GM12878 (cell line): ENCODE results near the gene SLC25A13. TPM values are rescaled to one million over a fixed set of nuclear protein-coding genes. Genes with fewer than 3 reads are reported as not detected.

Experiments used
- ATAC-seq: fragments of 200-7000 bp; cut with Tn5 transposase; 3 replicates; pipeline ENCODE4 v1.9.1; 2020; ENCODE audit warnings: mild to moderate bottlenecking, moderate library complexity
- BruUV-seq: library from RNA; stranded (reverse); fragments of 400-500 nt; replicated peaks from 2 replicates; lab custom pipeline; 2021; lab: Mats Ljungman, UMichigan
- CTCF ChIA-PET: fragments of 300-600 bp; sonication (Branson Sonifier 250); formaldehyde crosslinking; extraction: SDS; loops from one replicate; lab custom pipeline; 2021; ENCODE audit warnings: inconsistent platforms; lab: Yijun Ruan, JAX
- POLR2A ChIA-PET: fragments of 350-600 bp; formaldehyde crosslinking; extraction: SDS; loops from one replicate; lab custom pipeline; 2021; ENCODE audit warnings: inconsistent platforms; lab: Charles Lee
- RAD21 ChIA-PET: fragments of 300-600 bp; sonication (Branson Sonifier 250); formaldehyde crosslinking; loops from one replicate; lab custom pipeline; 2023; ENCODE audit warnings: antibody characterized with exemption; ENCODE audit not compliant: unreplicated experiment; lab: Charles Lee
- SMC1A ChIA-PET: fragments of 300-600 bp; sonication (Branson Sonifier 250); formaldehyde crosslinking; loops from one replicate; lab custom pipeline; 2023; ENCODE audit not compliant: unreplicated experiment, uncharacterized antibody; lab: Charles Lee
- DNase-seq: peaks from one replicate; pipeline ENCODE4 v3.0.0-alpha.2; 2011; ENCODE audit warnings: low read depth, low spot score
- FAIRE-seq: peaks from 3 replicates; lab custom pipeline; 2011; peaks lifted over from hg19 to GRCh38; lab: Jason Lieb, UNC
- H2AFZ ChIP-seq: 2 replicates; pipeline ENCODE4 v1.6.0; 2011; ENCODE audit warnings: low read depth, low read length, control low read depth; ENCODE audit not compliant: control insufficient read depth
- H3K27ac ChIP-seq: 2 replicates; pipeline ENCODE4 v1.5.1; 2011; ENCODE audit warnings: control low read depth; ENCODE audit not compliant: control insufficient read depth, insufficient read depth
- H3K27me3 ChIP-seq, 2 experiments: replicated peaks in 1 of 2; 2 replicates each; pipeline versions ENCODE4 v1.6.0 to v1.6.1; 2011; ENCODE audit warnings: low read length in 1 of 2; ENCODE audit not compliant: control insufficient read depth in 2 of 2, insufficient read depth in 2 of 2
- H3K36me3 ChIP-seq, 2 experiments: 2 replicates each; pipeline ENCODE4 v1.5.1; 2011; ENCODE audit warnings: low read length in 1 of 2; ENCODE audit not compliant: control insufficient read depth in 2 of 2, insufficient read depth in 2 of 2
- H3K4me1 ChIP-seq: 2 replicates; pipeline ENCODE4 v1.6.1; 2011; ENCODE audit warnings: mild to moderate bottlenecking, low read length, moderate library complexity, mixed read lengths; ENCODE audit not compliant: control insufficient read depth, insufficient read depth
- H3K4me2 ChIP-seq: 2 replicates; pipeline ENCODE4 v1.6.0; 2011; ENCODE audit warnings: control low read depth; ENCODE audit not compliant: control insufficient read depth, insufficient read depth
- H3K4me3 ChIP-seq: fragments of 200-600 bp; sonication (generic); 2 replicates; pipeline ENCODE4 v1.5.1; 2016
- H3K79me2 ChIP-seq: 2 replicates; pipeline ENCODE4 v1.6.0; 2011; ENCODE audit warnings: low read length; ENCODE audit not compliant: control insufficient read depth, insufficient read depth
- H3K9ac ChIP-seq: 2 replicates; pipeline ENCODE4 v1.8.0; 2011; ENCODE audit warnings: low read length, control low read depth, mixed read lengths; ENCODE audit not compliant: control insufficient read depth, insufficient read depth
- H3K9me3 ChIP-seq: replicated peaks from 3 replicates; pipeline ENCODE4 v1.5.1; 2011; ENCODE audit warnings: mild to moderate bottlenecking, low read length; ENCODE audit not compliant: control insufficient read depth, insufficient read depth
- H4K20me1 ChIP-seq: 2 replicates; pipeline ENCODE4 v1.6.0; 2011; ENCODE audit not compliant: control insufficient read depth, insufficient read depth
- CEBPZ ChIP-seq: fragments of 150-350 bp; IDR thresholded peaks from 2 replicates; pipeline ENCODE4 v1.6.1; 2016; ENCODE audit warnings: low read depth, low read length
- JUND ChIP-seq: IDR thresholded peaks from 2 replicates; pipeline ENCODE4 v1.6.1; 2012; ENCODE audit warnings: low read depth, mild to moderate bottlenecking, low read length, improper control_type of control experiment, moderate library complexity
- MTA2 ChIP-seq: fragments of 450-650 bp; IDR thresholded peaks from 2 replicates; pipeline ENCODE4 v1.6.1; 2016; ENCODE audit warnings: low read depth, mild to moderate bottlenecking, moderate library complexity
- PRDM15 ChIP-seq: fragments of 450-650 bp; formaldehyde crosslinking; IDR thresholded peaks from 2 replicates; pipeline ENCODE4 v1.4.0; 2020; ENCODE audit warnings: mild to moderate bottlenecking, moderate library complexity
- RAD21 ChIP-seq: IDR thresholded peaks from 2 replicates; pipeline ENCODE4 v1.6.1; 2011; ENCODE audit warnings: mild to moderate bottlenecking, low read depth, low read length, moderate library complexity; ENCODE audit not compliant: insufficient read depth
- SIX5 ChIP-seq: IDR thresholded peaks from 2 replicates; pipeline ENCODE4 v1.6.1; 2011; ENCODE audit warnings: mild to moderate bottlenecking, low read depth, low read length, moderate library complexity; ENCODE audit not compliant: severe bottlenecking
- in situ Hi-C: fragments of 300-500 bp; cut with MboI; formaldehyde crosslinking; loops from 9 replicates; pipeline ENCODE4 v1.14.3; 2018; ENCODE audit warnings: mixed read lengths
- intact Hi-C: fragments of 100-400 bp; cut with micrococcal nuclease; formaldehyde crosslinking; loops from one replicate; pipeline ENCODE4 v1.14.2; 2022; ENCODE audit not compliant: unreplicated experiment
- polyA plus RNA-seq, 11 experiments: library from polyadenylated mRNA; depleted of rRNA in 4 of 11; unstranded in 6 of 11; stranded (reverse) in 5 of 11; fragments of >200 nt; fragmentation: Nextera tagmentation in 4 of 11; fragmentation: Illumina TruSeq in 1 of 11; extraction: Ambion mirVana in 4 of 11; extraction: Trizol in 1 of 11; gene quantifications; 1 replicate in 1 of 11; 2 replicates in 10 of 11; pipeline versions ENCODE4 v1.2.1 to v1.2.3, GENCODE V29; 2011 to 2016; ENCODE audit warnings: inconsistent platforms in 2 of 11, missing spikeins in 2 of 11, low read depth in 1 of 11
- total RNA-seq, 4 experiments: library from RNA; depleted of rRNA in 3 of 4; stranded (reverse); fragments of >200 nt in 3 of 4; fragmentation: Illumina TruSeq in 1 of 4; extraction: Trizol in 1 of 4; gene quantifications; 2 replicates each; pipeline versions ENCODE4 v1.2.1 to v1.2.3, GENCODE V29; 2013 to 2021
- TF ChIP-seq, protein P1 (sequence below): IDR thresholded peaks from 2 replicates; pipeline ENCODE4 v1.6.1; 2012; ENCODE audit warnings: mild to moderate bottlenecking, low read depth, low read length

SLC25A13 gene
- total and polyA plus RNA-seq, 10 of the 15 experiments (the other 5 are each of a cell fraction or from before 2014, with no cell fraction given): 7.0 to 24.7 (median 18.6) TPM

GRCh38 chr7:96179837-96180236, 142.1 kb downstream of the SLC25A13 start:
- Histone ChIP-seq H3K9me3 (no peaks in the 10 kb centered on the region), H3K9ac (no peak overlapping the region), H2AFZ (no peak overlapping the region), H3K36me3 (peaks cover 0 to 10% of the 10 kb centered on the region in 2 experiments; a peak in 2 of 4 replicates), H3K4me1 (no peaks in the 10 kb centered on the region), H3K4me3 (no peak overlapping the region), H3K4me2 (no peak overlapping the region), H4K20me1 (no peaks in the 10 kb centered on the region), H3K79me2 (no peaks in the 10 kb centered on the region), H3K27ac (no peak overlapping the region), H3K27me3 (no peaks in the 10 kb centered on the region)
- no TSS peak for BruUV-seq
- in situ Hi-C loops: no loop called here
- ATAC-seq: no peak
- intact Hi-C loops: no loop called here
- TF ChIP-seq JUND (no peak), MTA2 (no peak), CEBPZ (no peak), PRDM15 (CRISPR knock-in tag) (no peak), SIX5 (no peak), RAD21 (0 out of 2 replicates have a peak, but pooled peaks have one; percentile 19)
- TF ChIP-seq, protein P1, sequence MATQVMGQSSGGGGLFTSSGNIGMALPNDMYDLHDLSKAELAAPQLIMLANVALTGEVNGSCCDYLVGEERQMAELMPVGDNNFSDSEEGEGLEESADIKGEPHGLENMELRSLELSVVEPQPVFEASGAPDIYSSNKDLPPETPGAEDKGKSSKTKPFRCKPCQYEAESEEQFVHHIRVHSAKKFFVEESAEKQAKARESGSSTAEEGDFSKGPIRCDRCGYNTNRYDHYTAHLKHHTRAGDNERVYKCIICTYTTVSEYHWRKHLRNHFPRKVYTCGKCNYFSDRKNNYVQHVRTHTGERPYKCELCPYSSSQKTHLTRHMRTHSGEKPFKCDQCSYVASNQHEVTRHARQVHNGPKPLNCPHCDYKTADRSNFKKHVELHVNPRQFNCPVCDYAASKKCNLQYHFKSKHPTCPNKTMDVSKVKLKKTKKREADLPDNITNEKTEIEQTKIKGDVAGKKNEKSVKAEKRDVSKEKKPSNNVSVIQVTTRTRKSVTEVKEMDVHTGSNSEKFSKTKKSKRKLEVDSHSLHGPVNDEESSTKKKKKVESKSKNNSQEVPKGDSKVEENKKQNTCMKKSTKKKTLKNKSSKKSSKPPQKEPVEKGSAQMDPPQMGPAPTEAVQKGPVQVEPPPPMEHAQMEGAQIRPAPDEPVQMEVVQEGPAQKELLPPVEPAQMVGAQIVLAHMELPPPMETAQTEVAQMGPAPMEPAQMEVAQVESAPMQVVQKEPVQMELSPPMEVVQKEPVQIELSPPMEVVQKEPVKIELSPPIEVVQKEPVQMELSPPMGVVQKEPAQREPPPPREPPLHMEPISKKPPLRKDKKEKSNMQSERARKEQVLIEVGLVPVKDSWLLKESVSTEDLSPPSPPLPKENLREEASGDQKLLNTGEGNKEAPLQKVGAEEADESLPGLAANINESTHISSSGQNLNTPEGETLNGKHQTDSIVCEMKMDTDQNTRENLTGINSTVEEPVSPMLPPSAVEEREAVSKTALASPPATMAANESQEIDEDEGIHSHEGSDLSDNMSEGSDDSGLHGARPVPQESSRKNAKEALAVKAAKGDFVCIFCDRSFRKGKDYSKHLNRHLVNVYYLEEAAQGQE: no peak
- RAD21 ChIA-PET: no interaction called here
- CTCF ChIA-PET: no interaction called here
- no peak for DNase-seq
- SMC1A ChIA-PET: interaction anchor here (1.3 kb wide), 1 partner anchor 9 kb away, joined by 3 read pairs; no protein-coding TSS in a partner anchor
- POLR2A ChIA-PET: no interaction called here
- FAIRE-seq: no peak
